Measurements from ENCODE around the gene BLOC1S1.
"Not testable (repeated sequence)": the region's sequence is repeated elsewhere in the genome, so short reads cannot be mapped to it uniquely, and the experiment has no call there.

BLOC1S1 gene

DNA sequence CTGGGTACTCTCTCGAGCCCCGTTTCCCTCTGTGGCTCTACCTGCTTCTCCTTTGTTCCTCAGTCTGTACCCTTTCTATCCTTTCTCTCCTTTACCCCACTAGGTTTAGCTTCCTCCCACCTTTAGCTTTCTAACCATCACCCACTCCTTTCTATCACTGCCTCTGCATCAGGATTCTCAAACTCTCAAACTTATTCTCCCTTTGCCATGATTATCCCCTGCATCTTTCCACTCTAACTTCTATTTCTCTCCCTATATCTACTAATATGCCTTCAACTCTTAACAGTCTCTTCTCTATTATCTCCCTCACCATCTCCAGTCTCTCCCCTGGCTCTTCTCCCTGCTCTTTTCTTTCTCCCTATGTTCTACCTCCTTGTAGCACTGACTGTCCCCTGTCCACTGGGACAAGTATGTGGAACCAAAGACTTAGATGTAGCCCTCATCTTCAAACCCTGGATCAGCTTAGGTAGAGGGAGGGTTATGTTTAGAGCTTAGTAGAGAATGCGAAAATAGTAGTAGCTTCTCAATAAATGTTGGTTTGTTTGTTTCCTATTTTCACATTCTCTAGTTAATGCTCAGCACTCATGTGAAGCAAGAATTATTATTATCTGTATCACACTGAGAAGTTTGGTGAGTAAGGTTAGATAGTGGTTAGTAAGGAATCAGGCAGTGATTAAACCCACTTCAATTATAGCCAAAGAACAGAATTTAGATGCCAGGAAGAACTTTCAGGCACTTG, 30.5 kb downstream of the BLOC1S1 start:
- no peak for DNase-seq

DNA sequence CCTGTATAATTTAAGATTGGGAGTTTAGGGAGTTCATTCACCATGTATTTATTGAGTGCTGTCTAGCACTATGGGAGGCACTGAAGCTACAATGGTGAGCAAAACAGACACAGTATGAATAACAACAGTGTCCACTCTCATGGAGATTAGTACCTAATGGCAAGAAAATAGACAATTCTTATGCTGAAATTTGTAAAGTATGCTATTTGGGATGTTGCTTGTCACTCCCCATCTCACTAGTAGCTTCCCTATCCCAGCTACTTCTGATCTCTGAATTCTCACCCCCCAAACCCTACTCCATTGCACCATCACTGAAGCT, 31.0 kb downstream of the BLOC1S1 start:
- DNase-seq = no peak

- DNase-seq = no peak
Measured at GRCh38 chr12:55748230-55748993, 32.6 kb downstream of the BLOC1S1 start.

DNA sequence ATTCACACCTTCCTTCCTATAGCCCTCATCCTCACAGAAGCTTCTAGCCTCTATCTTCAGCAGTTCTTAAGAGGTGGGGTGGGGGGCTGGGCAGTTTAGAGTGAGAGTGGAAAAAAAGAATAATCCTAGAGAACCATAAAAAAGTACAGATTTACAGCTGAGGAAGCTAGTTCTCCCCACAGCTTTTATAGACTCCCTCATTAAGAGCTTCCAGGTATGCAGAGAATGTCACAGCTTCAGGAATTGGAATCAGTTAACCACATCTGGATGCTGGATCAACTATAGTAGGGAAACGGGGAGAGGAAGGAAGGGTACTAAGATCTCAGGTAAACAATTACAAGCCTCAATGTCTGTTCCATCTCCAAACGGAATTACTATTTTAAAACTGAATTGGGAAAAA, 39.4 kb downstream of the BLOC1S1 start:
- no peak for DNase-seq

GRCh38 chr12:55757701-55758100, 41.9 kb downstream of the BLOC1S1 start:
- no peak for DNase-seq

- DNase-seq = not testable (repeated sequence)
Measured at GRCh38 chr12:55758575-55758974, 42.7 kb downstream of the BLOC1S1 start.

- no peak for DNase-seq
Measured at GRCh38 chr12:55760663-55761062, 44.8 kb downstream of the BLOC1S1 start.

- no peak for DNase-seq
Measured at GRCh38 chr12:55762646-55763045, 46.8 kb downstream of the BLOC1S1 start.

- no peak for DNase-seq
Measured at GRCh38 chr12:55765736-55766290, 50.0 kb downstream of the BLOC1S1 start.

GRCh38 chr12:55767156-55767555, 51.3 kb downstream of the BLOC1S1 start:
- DNase-seq = no peak
